ENCODE results near the gene KAZN.

DNA sequence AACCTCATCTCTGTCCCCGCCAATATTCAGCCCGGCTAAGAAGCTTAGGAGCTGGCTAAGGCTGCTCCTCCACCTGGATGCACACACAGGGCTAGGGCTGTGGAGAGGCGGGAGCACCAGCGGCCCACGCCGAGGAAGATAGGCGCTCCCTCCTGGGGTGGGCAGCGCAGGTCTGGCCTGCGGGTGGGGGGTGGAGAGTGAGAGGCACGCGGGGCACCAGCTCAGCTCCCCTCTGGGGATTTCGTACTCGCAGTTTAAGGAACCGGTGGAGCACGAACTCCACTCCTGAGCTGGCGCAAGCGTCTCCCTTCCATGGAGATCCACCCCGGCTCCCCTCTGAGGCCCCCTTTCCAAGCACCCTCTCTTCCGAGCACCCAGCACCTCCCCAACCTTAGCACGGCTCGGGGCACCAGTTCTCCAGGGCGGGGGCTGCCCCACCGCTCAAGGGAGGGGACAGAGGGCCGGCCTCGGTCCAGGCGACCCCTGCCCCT, 433 bp upstream of the KAZN start:
- TF ChIP-seq CTCF (IDR thresholded peaks at IDR 0.05; ENCODE audit: insufficient read depth, low read depth, low read length) = no peak
- no peak for TF ChIP-seq EZH2 (IDR thresholded peaks at IDR 0.05; ENCODE audit: insufficient read depth, low read length)
